Neuronal stem cell (in vitro differentiated cells): ENCODE results near the gene NGLY1.

Experiments
- DNase-seq: peaks from one replicate; pipeline ENCODE4 v3.0.0-alpha.2; 2013; ENCODE audit warnings: low spot score
- H2AFZ ChIP-seq: one replicate; pipeline ENCODE4 v1.6.1; 2013; ENCODE audit warnings: mild to moderate bottlenecking, low read length, inconsistent platforms
- H2AK5ac ChIP-seq: 2 replicates; pipeline ENCODE4 v1.6.1; 2013; ENCODE audit warnings: low read depth, mild to moderate bottlenecking, inconsistent platforms, low read length, moderate library complexity, mixed read lengths
- H2BK120ac ChIP-seq: 2 replicates; pipeline ENCODE4 v1.6.1; 2013; ENCODE audit warnings: low read depth, mild to moderate bottlenecking, inconsistent platforms, low read length, moderate library complexity, mixed read lengths
- H2BK12ac ChIP-seq: one replicate; pipeline ENCODE4 v1.6.1; 2013; ENCODE audit warnings: low read length, inconsistent platforms
- H2BK15ac ChIP-seq: 2 replicates; pipeline ENCODE4 v1.6.1; 2013; ENCODE audit warnings: mild to moderate bottlenecking, low read length, inconsistent platforms, mixed read lengths
- H2BK5ac ChIP-seq: one replicate; pipeline ENCODE4 v1.6.1; 2013; ENCODE audit warnings: inconsistent platforms, mild to moderate bottlenecking, low read length, moderate library complexity
- H3K14ac ChIP-seq: one replicate; pipeline ENCODE4 v1.6.1; 2013; ENCODE audit warnings: low read length, inconsistent platforms
- H3K18ac ChIP-seq: 2 replicates; pipeline ENCODE4 v1.6.1; 2013; ENCODE audit warnings: low read length, inconsistent platforms
- H3K23ac ChIP-seq: 2 replicates; pipeline ENCODE4 v1.6.1; 2013; ENCODE audit warnings: low read depth, mild to moderate bottlenecking, mixed read lengths, low read length, inconsistent platforms; ENCODE audit not compliant: poor library complexity
- H3K27ac ChIP-seq: replicated peaks from 3 replicates; pipeline ENCODE4 v1.5.1; 2013; ENCODE audit warnings: low read length, inconsistent platforms
- H3K27me3 ChIP-seq, 3 experiments: 2 replicates each; pipeline ENCODE4 v1.6.1; 2013; ENCODE audit warnings: low read length in 3 of 3, mild to moderate bottlenecking in 2 of 3, inconsistent platforms in 1 of 3, low read depth in 1 of 3, mixed read lengths in 1 of 3, moderate library complexity in 1 of 3; ENCODE audit not compliant: control insufficient read depth in 3 of 3, insufficient read depth in 3 of 3
- H3K36me3 ChIP-seq, 2 donors: replicated peaks in 1 of 2; 2 replicates each; pipeline ENCODE4 v1.6.1; 2013; ENCODE audit warnings: low read length in 2 of 2; ENCODE audit not compliant: control insufficient read depth in 2 of 2, insufficient read depth in 2 of 2
- H3K4ac ChIP-seq: 2 replicates; pipeline ENCODE4 v1.6.1; 2013; ENCODE audit warnings: inconsistent platforms, mild to moderate bottlenecking, low read length, moderate library complexity
- H3K4me1 ChIP-seq, 2 donors: 1 replicate in 1 of 2; 2 replicates in 1 of 2; pipeline ENCODE4 v1.6.1; 2013; ENCODE audit warnings: low read length in 2 of 2, low read depth in 1 of 2; ENCODE audit not compliant: control insufficient read depth in 2 of 2, insufficient read depth in 1 of 2
- H3K4me2 ChIP-seq: one replicate; pipeline ENCODE4 v1.6.1; 2013; ENCODE audit warnings: mild to moderate bottlenecking, low read length, inconsistent platforms; ENCODE audit not compliant: insufficient read depth, poor library complexity, severe bottlenecking
- H3K4me3 ChIP-seq, 2 donors: 2 replicates each; pipeline ENCODE4 v1.5.1; 2013; ENCODE audit warnings: low read length in 2 of 2, mild to moderate bottlenecking in 2 of 2, inconsistent platforms in 1 of 2, moderate library complexity in 1 of 2
- H3K79me1 ChIP-seq: one replicate; pipeline ENCODE4 v1.6.1; 2013; ENCODE audit warnings: low read depth, mild to moderate bottlenecking, inconsistent platforms, low read length, moderate library complexity
- H3K9ac ChIP-seq: one replicate; pipeline ENCODE4 v1.6.1; 2013; ENCODE audit warnings: mild to moderate bottlenecking, low read depth, low read length, inconsistent platforms; ENCODE audit not compliant: poor library complexity
- H3K9me3 ChIP-seq, 2 donors: replicated peaks in 1 of 2; 2 replicates each; pipeline versions ENCODE3 to v1.6.1; 2013; ENCODE audit warnings: low read length in 2 of 2, mild to moderate bottlenecking in 2 of 2, inconsistent platforms in 1 of 2, low read depth in 1 of 2, mixed read lengths in 1 of 2, moderate library complexity in 1 of 2; ENCODE audit not compliant: control insufficient read depth in 2 of 2, insufficient read depth in 1 of 2
- H4K8ac ChIP-seq: one replicate; pipeline ENCODE4 v1.6.1; 2013; ENCODE audit warnings: low read depth, mild to moderate bottlenecking, inconsistent platforms, low read length, moderate library complexity
- H4K91ac ChIP-seq: one replicate; pipeline ENCODE4 v1.6.1; 2013; ENCODE audit warnings: low read length, low read depth, mild to moderate bottlenecking, inconsistent platforms; ENCODE audit not compliant: poor library complexity
- WGBS, 2 donors: extraction: QIAGEN DNeasy Blood & Tissue Kit; methylation state at CpG; one replicate each; pipeline ENCODE4 v1.1.7; 2013; ENCODE audit warnings: missing lambda C conversion rate in 2 of 2, mixed read lengths in 1 of 2; ENCODE audit not compliant: insufficient read length in 2 of 2, insufficient replicate concordance in 1 of 2; ENCODE audit errors: extremely low coverage in 2 of 2; 5-methylcytosine and 5-hydroxymethylcytosine counted together

Gene NGLY1

DNA sequence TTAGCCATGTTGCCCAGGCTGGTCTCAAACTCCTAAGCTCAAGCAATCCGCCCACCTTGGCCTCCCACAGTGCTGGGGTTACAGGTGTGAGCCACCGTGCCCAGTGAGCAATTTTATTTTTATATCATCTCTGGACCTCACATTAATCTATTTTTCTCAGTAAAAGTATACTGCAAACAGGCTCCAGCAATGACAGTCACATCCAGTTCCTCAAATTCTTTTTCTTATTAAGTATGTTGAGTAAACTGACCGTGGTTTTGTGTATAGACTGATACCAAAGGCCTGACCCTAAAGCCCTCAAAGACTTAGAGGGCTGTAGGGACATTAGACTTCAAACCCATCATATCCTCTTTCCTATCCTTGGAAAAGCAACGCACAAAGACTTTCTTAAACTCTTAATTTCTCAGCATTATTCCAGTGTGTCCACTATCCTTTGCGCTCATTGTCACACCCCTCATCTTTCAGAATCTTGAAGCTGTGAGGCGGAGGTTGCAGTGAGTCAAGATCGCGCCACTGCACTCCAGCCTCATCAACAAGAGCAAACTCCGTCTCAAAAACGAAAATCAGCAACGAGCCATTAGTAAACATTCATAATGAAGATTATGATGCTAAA is 2.0 kb downstream of the NGLY1 start:
- Histone ChIP-seq H3K36me3 (peaks cover 2 to 23% of the 10 kb centered on the region in 2 donors), H3K27ac (no peak overlapping the region), H3K4me2 (no peak overlapping the region), H2AFZ (no peak overlapping the region), H3K4me3 (no peak overlapping the region), H2BK12ac (no peak overlapping the region), H3K18ac (no peak overlapping the region), H4K91ac (no peak overlapping the region), H2AK5ac (no peak overlapping the region), H3K4me1 (peaks cover 0 to 3% of the 10 kb centered on the region in 2 donors), H3K79me1 (no peaks in the 10 kb centered on the region), H3K23ac (no peak overlapping the region), H3K9me3 (peaks cover 0 to 2% of the 10 kb centered on the region in 2 donors), H3K14ac (no peak overlapping the region), H3K27me3 (no peaks in the 10 kb centered on the region), H2BK5ac (no peak overlapping the region), H2BK120ac (no peak overlapping the region), H3K4ac (no peak overlapping the region), H4K8ac (no peak overlapping the region), H2BK15ac (no peak overlapping the region), H3K9ac (no peak overlapping the region)
- WGBS, 2 donors: no CpG with 5 or more reads among the region's 11 CpGs
- DNase-seq: no peak

DNA sequence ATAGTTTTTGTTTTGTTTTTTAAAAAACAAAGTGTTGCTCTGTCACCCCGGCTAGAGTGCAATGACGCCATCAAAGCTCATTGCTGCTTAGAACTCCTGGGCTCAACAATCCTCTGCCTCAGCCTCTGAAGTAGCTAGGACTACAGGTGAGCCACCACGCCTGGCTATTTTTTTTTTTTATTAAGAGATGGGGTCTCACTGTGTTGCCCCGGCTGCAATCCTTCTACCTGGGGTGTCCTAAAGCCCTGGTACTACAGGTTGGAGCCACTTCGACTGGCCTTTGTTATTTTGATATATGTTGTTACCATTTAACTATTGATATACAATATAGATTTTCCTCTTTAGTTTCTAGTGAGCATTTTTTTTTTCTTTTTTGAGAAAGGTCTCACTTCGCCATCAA is 2.6 kb downstream of the NGLY1 start:
- Histone ChIP-seq H3K14ac (no peak overlapping the region), H3K18ac (no peak overlapping the region), H2AK5ac (no peak overlapping the region), H3K9me3 (peaks cover 0 to 7% of the 10 kb centered on the region in 2 donors), H3K4me2 (no peak overlapping the region), H3K4me1 (peaks cover 0 to 3% of the 10 kb centered on the region in 2 donors), H3K23ac (no peak overlapping the region), H2AFZ (no peak overlapping the region), H4K8ac (no peak overlapping the region), H3K36me3 (peaks cover 4 to 30% of the 10 kb centered on the region in 2 donors), H3K27ac (no peak overlapping the region), H2BK120ac (no peak overlapping the region), H3K4ac (no peak overlapping the region), H4K91ac (no peak overlapping the region), H2BK5ac (no peak overlapping the region), H3K9ac (no peak overlapping the region), H2BK15ac (no peak overlapping the region), H3K4me3 (no peak overlapping the region), H3K79me1 (no peaks in the 10 kb centered on the region), H2BK12ac (no peak overlapping the region), H3K27me3 (no peaks in the 10 kb centered on the region)
- DNase-seq: no peak
- WGBS, 2 donors: no CpG with 5 or more reads among the region's 6 CpGs

GRCh38 chr3:25775936-25776335 is 7.3 kb downstream of the NGLY1 start:
- H3K27me3 ChIP-seq: no peaks in the 10 kb centered on the region
- peaks cover 12 to 57% of the 10 kb centered on the region in 2 donors for H3K36me3 ChIP-seq
- no peak overlapping the region for H3K14ac ChIP-seq
- H3K9me3 ChIP-seq: peaks cover 2 to 28% of the 10 kb centered on the region in 2 donors
- no peak overlapping the region for H2BK15ac ChIP-seq
- no peak overlapping the region for H3K4me3 ChIP-seq
- no peak overlapping the region for H2BK120ac ChIP-seq
- no peaks in the 10 kb centered on the region for H3K79me1 ChIP-seq
- no peak overlapping the region for H3K23ac ChIP-seq
- no peak overlapping the region for H3K27ac ChIP-seq
- no peak overlapping the region for H3K4me2 ChIP-seq
- no peaks in the 10 kb centered on the region for H3K4me1 ChIP-seq
- no peak overlapping the region for H3K18ac ChIP-seq
- H2AFZ ChIP-seq: no peak overlapping the region
- DNase-seq: no peak
- H3K4ac ChIP-seq: no peak overlapping the region
- no CpG with 5 or more reads among the region's 2 CpGs for WGBS, 2 donors
- H4K91ac ChIP-seq: no peak overlapping the region
- H3K9ac ChIP-seq: no peak overlapping the region
- no peak overlapping the region for H2BK5ac ChIP-seq
- H4K8ac ChIP-seq: no peak overlapping the region
- H2AK5ac ChIP-seq: no peak overlapping the region
- H2BK12ac ChIP-seq: no peak overlapping the region

DNA sequence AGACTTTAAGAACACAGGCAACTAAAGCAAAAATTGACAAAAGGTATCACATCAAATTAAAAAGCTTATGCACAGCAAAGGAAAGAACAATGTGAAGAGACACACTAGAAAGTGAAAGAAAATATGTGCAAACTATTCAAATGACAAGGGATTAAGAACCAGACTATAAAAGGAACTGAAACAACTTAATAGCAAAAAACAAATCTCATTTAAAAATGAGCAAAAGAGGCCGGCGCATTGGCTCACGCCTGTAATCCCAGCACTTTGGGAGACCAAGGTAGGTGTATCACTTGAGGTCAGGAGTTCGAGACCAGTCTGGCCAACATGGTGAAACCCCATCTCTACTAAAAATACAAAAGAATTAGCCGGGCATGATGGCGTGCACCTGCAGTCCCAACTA is 14.4 kb downstream of the NGLY1 start:
- H3K4ac ChIP-seq: no peak overlapping the region
- no peak overlapping the region for H3K27ac ChIP-seq
- H2BK120ac ChIP-seq: no peak overlapping the region
- no peak overlapping the region for H2BK15ac ChIP-seq
- H2BK5ac ChIP-seq: no peak overlapping the region
- DNase-seq: no peak
- H3K4me1 ChIP-seq: no peaks in the 10 kb centered on the region
- no peaks in the 10 kb centered on the region for H3K79me1 ChIP-seq
- H2BK12ac ChIP-seq: no peak overlapping the region
- no peak overlapping the region for H4K91ac ChIP-seq
- no peak overlapping the region for H3K18ac ChIP-seq
- no peak overlapping the region for H2AFZ ChIP-seq
- no peak overlapping the region for H3K23ac ChIP-seq
- H3K9me3 ChIP-seq: peaks cover 0 to 16% of the 10 kb centered on the region in 2 donors
- H3K4me2 ChIP-seq: no peak overlapping the region
- H3K27me3 ChIP-seq: no peaks in the 10 kb centered on the region
- H4K8ac ChIP-seq: no peak overlapping the region
- no peak overlapping the region for H3K14ac ChIP-seq
- no peak overlapping the region for H2AK5ac ChIP-seq
- H3K9ac ChIP-seq: no peak overlapping the region
- no peak overlapping the region for H3K4me3 ChIP-seq
- H3K36me3 ChIP-seq: peaks cover 6 to 13% of the 10 kb centered on the region in 2 donors
- WGBS, 2 donors: no CpG with 5 or more reads among the region's 6 CpGs
